ENCODE data around the gene OTUB2.
A peak's percentile ranks its signal among the peaks of the same experiment; 100 is the strongest.
"Not testable (repeated sequence)": the region's sequence is repeated elsewhere in the genome, so short reads cannot be mapped to it uniquely, and the experiment has no call there.

OTUB2 gene

GRCh38 chr14:94062344-94062940 lies 36.3 kb downstream of the OTUB2 start:
- no peak for DNase-seq

- DNase-seq, result no peak
Measured at GRCh38 chr14:94066089-94066676, 40.0 kb downstream of the OTUB2 start.

- DNase-seq, result not testable (repeated sequence)
Measured at GRCh38 chr14:94072076-94072475, 45.9 kb downstream of the OTUB2 start.

GRCh38 chr14:94074534-94074933 lies 48.4 kb downstream of the OTUB2 start:
- DNase-seq, result no peak

GRCh38 chr14:94075008-94075407 lies 48.9 kb downstream of the OTUB2 start:
- no peak for DNase-seq

GRCh38 chr14:94077111-94077821 lies 51.1 kb downstream of the OTUB2 start:
- no peak for DNase-seq

- DNase-seq, result no peak
Measured at GRCh38 chr14:94077823-94078222, 51.7 kb downstream of the OTUB2 start.

GRCh38 chr14:94079891-94080620 lies 53.9 kb downstream of the OTUB2 start:
- no peak for DNase-seq

- DNase-seq, result peak; percentile 97
Measured at GRCh38 chr14:94080621-94081385, 54.7 kb downstream of the OTUB2 start, which contains the start of the genes DDX24 and IFI27L1. TSS of gene DDX24 (minus strand) at chr14:94081202. CDS start at chr14:94079742, 1,460 bp downstream. TSS of gene IFI27L1 (plus strand) at chr14:94081310. CDS start at chr14:94096938, 15,628 bp downstream.

- no peak for DNase-seq
Measured at GRCh38 chr14:94081386-94081820, 55.3 kb downstream of the OTUB2 start.

GRCh38 chr14:94087891-94088290 lies 61.8 kb downstream of the OTUB2 start:
- DNase-seq, result no peak

GRCh38 chr14:94088516-94088915 lies 62.4 kb downstream of the OTUB2 start:
- no peak for DNase-seq

- no peak for DNase-seq
Measured at GRCh38 chr14:94089479-94089878, 63.3 kb downstream of the OTUB2 start.

GRCh38 chr14:94093418-94093817 lies 67.3 kb downstream of the OTUB2 start:
- no peak for DNase-seq

GRCh38 chr14:94097091-94097490 lies 71.0 kb downstream of the OTUB2 start:
- DNase-seq, result no peak
